PC-3 (cell line): ENCODE results near the gene MGAT5.

ENCODE experiments used
- CTCF ChIP-seq: fragments of 300-600 bp; sonication (generic); conservative IDR thresholded peaks from 2 replicates; pipeline ENCODE4 v1.5.1; 2017; ENCODE audit warnings: antibody characterized with exemption, low read depth, mild to moderate bottlenecking, low read length
- EZH2 ChIP-seq: fragments of 300-600 bp; sonication (generic); IDR thresholded peaks from one replicate; pipeline ENCODE4 v1.6.1; 2017; ENCODE audit warnings: antibody characterized with exemption, mild to moderate bottlenecking, low read length; ENCODE audit not compliant: unreplicated experiment
- EZH2phosphoT487 ChIP-seq: fragments of 300-600 bp; sonication (generic); IDR thresholded peaks from 2 replicates; pipeline ENCODE4 v1.6.1; 2018; ENCODE audit warnings: mild to moderate bottlenecking, antibody characterized with exemption, low read length, borderline replicate concordance

GRCh38 chr2:134413912-134414311 is 160.0 kb downstream of the MGAT5 start:
- no peak for TF ChIP-seq CTCF
- no peak for TF ChIP-seq EZH2
- no peak for TF ChIP-seq EZH2phosphoT487
